Testis (tissue), 3 donors: ENCODE measurements around the gene GRK4. TPM values are rescaled to one million over a fixed set of nuclear protein-coding genes. Genes with fewer than 3 reads are reported as not detected.
"Not testable (repeated sequence)": the region's sequence is repeated elsewhere in the genome, so short reads cannot be mapped to it uniquely, and the experiment has no call there.

ENCODE experiments used
- DNase-seq: peaks from one replicate; pipeline ENCODE4 v3.0.0-alpha.2; 2019
- H3K27ac ChIP-seq, 2 donors: fragments of 200-600 bp; sonication (generic); one replicate each; pipeline ENCODE4 v1.5.1; 2019
- H3K27me3 ChIP-seq: fragments of 200-600 bp; sonication (generic); one replicate; pipeline ENCODE4 v1.5.1; 2019
- H3K36me3 ChIP-seq: fragments of 200-600 bp; sonication (generic); one replicate; pipeline ENCODE4 v1.5.1; 2017; ENCODE audit warnings: low read depth; ENCODE audit errors: missing control alignments
- H3K4me1 ChIP-seq: fragments of 200-600 bp; sonication (generic); one replicate; pipeline ENCODE4 v1.5.1; 2019
- H3K4me3 ChIP-seq, 2 donors: fragments of 200-600 bp; sonication (generic); one replicate each; pipeline ENCODE4 v1.5.1; 2017 to 2019
- H3K9me3 ChIP-seq: fragments of 200-600 bp; sonication (generic); one replicate; pipeline ENCODE4 v1.5.1; 2017
- CTCF ChIP-seq, 3 experiments: fragments of 450-650 bp in 2 of 3; fragments of 200-600 bp in 1 of 3; sonication (generic) in 1 of 3; IDR thresholded peaks; one replicate each; pipeline ENCODE4 v1.5.1; 2016 to 2019; ENCODE audit warnings: antibody characterized with exemption in 3 of 3, mild to moderate bottlenecking in 2 of 3, moderate library complexity in 1 of 3
- POLR2A ChIP-seq: fragments of 450-650 bp; IDR thresholded peaks from one replicate; pipeline ENCODE4 v1.6.1; 2017; ENCODE audit warnings: antibody characterized with exemption, mild to moderate bottlenecking, moderate library complexity
- WGBS, 2 donors: methylation state at CpG; one replicate each; pipeline ENCODE4 v1.1.5; 2018; 5-methylcytosine and 5-hydroxymethylcytosine counted together
- intact Hi-C: fragments of 100-400 bp; cut with DNase I; formaldehyde crosslinking; loops from one replicate; pipeline ENCODE4 v1.15.1; 2023; ENCODE audit warnings: low total_unique reads
- polyA plus RNA-seq: library from polyadenylated mRNA; stranded (reverse); fragments of 350-450 nt; fragmentation: Illumina TruSeq; extraction: RNeasy Lipid Tissue Mini Kit (QIAGEN cat#74804); gene quantifications from one replicate; pipeline ENCODE4 v1.2.3, GENCODE V29; 2014; ENCODE audit warnings: low read depth, low replicate concordance; ENCODE audit not compliant: insufficient read depth
- total RNA-seq, 2 donors: library from RNA; depleted of rRNA; stranded (reverse); fragments of >200 nt; gene quantifications; one replicate each; pipeline ENCODE4 v1.2.3, GENCODE V29; 2016

The GRK4 gene
- total and polyA plus RNA-seq, 3 donors from 2014 or later = 33.8 to 106 (median 73.0) TPM

GRCh38 chr4:2937146-2937857 lies 26.1 kb upstream of the GRK4 start:
- intact Hi-C loops = loop anchor here (10.0 kb wide), 1 partner anchor 173 kb away; no protein-coding TSS in a partner anchor
- no peak overlapping the region for H3K27ac ChIP-seq
- 73% methylated on average over 10 to 23 of the region's 23 CpGs for WGBS, 2 donors

GRCh38 chr4:2937986-2938385 lies 25.4 kb upstream of the GRK4 start:
- H3K9me3 ChIP-seq = no peaks in the 10 kb centered on the region
- WGBS, 2 donors = 77 to 78% methylated on average over 12 of the region's 12 CpGs
- H3K4me3 ChIP-seq = no peak overlapping the region
- H3K4me1 ChIP-seq = peaks cover 13% of the 10 kb centered on the region
- intact Hi-C loops = loop anchor here (10.0 kb wide), 1 partner anchor 173 kb away; no protein-coding TSS in a partner anchor
- peak; percentile 12 for DNase-seq
- no peak overlapping the region for H3K27ac ChIP-seq
- no peaks in the 10 kb centered on the region for H3K36me3 ChIP-seq
- no peaks in the 10 kb centered on the region for H3K27me3 ChIP-seq
- TF ChIP-seq CTCF (IDR thresholded peaks at IDR 0.05) (no peak), POLR2A (no peak)

More at GRCh38 chr4:2937146-2937857, 26.1 kb upstream of the GRK4 start:
- Histone ChIP-seq H3K4me1 (peaks cover 13% of the 10 kb centered on the region), H3K9me3 (no peaks in the 10 kb centered on the region), H3K27me3 (no peaks in the 10 kb centered on the region), H3K4me3 (no peak overlapping the region), H3K36me3 (no peaks in the 10 kb centered on the region)
- peak; percentile 17 for DNase-seq
- TF ChIP-seq POLR2A = no peak
- TF ChIP-seq CTCF (IDR thresholded peaks at IDR 0.05) = no peak

GRCh38 chr4:2938411-2938810 lies 25.0 kb upstream of the GRK4 start:
- H3K27ac ChIP-seq, H3K27me3 ChIP-seq, H3K36me3 ChIP-seq, H3K9me3 ChIP-seq, H3K4me3 ChIP-seq: not testable (repeated sequence)
- intact Hi-C loops = loop anchor here (10.0 kb wide), 1 partner anchor 174 kb away; no protein-coding TSS in a partner anchor
- H3K4me1 ChIP-seq = peaks cover 12% of the 10 kb centered on the region
- WGBS, 2 donors = 89 to 96% methylated on average over 10 of the region's 10 CpGs
- DNase-seq = peak; percentile 12

GRCh38 chr4:2938906-2939305 lies 24.5 kb upstream of the GRK4 start:
- TF ChIP-seq POLR2A = no peak
- TF ChIP-seq CTCF (IDR thresholded peaks at IDR 0.05) = no peak
- no peaks in the 10 kb centered on the region for H3K9me3 ChIP-seq
- H3K27ac ChIP-seq = no peak overlapping the region
- DNase-seq = peak; percentile 11
- 91 to 94% methylated on average over 14 of the region's 14 CpGs for WGBS, 2 donors
- H3K4me1 ChIP-seq = peaks cover 7% of the 10 kb centered on the region
- no peak overlapping the region for H3K4me3 ChIP-seq
- H3K36me3 ChIP-seq = no peaks in the 10 kb centered on the region
- no peaks in the 10 kb centered on the region for H3K27me3 ChIP-seq
- intact Hi-C loops = loop anchor here (10.0 kb wide), 1 partner anchor 174 kb away; no protein-coding TSS in a partner anchor

GRCh38 chr4:2939383-2940243 lies 23.8 kb upstream of the GRK4 start:
- Histone ChIP-seq H3K4me1 (peaks cover 9% of the 10 kb centered on the region), H3K9me3 (no peaks in the 10 kb centered on the region), H3K4me3 (no peak overlapping the region), H3K27me3 (no peaks in the 10 kb centered on the region), H3K27ac (no peak overlapping the region), H3K36me3 (no peaks in the 10 kb centered on the region)
- WGBS, 2 donors = 90 to 93% methylated on average over 30 of the region's 30 CpGs
- intact Hi-C loops = loop anchor here (10.0 kb wide), 1 partner anchor 175 kb away; no protein-coding TSS in a partner anchor
- TF ChIP-seq POLR2A = no peak
- no peak for TF ChIP-seq CTCF (IDR thresholded peaks at IDR 0.05)
- peak; percentile 13 for DNase-seq
